Fibroblast of pulmonary artery (primary cell): ENCODE measurements around the gene MOGAT2.

Experiments
- DNase-seq: peaks from one replicate; pipeline ENCODE4 v3.0.0-alpha.2; 2010; ENCODE audit warnings: low read depth
- H3K4me3 ChIP-seq: replicated peaks from 2 replicates; pipeline ENCODE4 v1.5.1; 2011; ENCODE audit warnings: low read depth, mild to moderate bottlenecking, control low read depth, low read length, moderate library complexity
- TF ChIP-seq, protein P1 (sequence below): IDR thresholded peaks from 2 replicates; pipeline ENCODE4 v1.5.1; 2011; ENCODE audit warnings: mild to moderate bottlenecking, control low read depth, low read length, inconsistent platforms; ENCODE audit errors: missing control alignments

The MOGAT2 gene

DNA sequence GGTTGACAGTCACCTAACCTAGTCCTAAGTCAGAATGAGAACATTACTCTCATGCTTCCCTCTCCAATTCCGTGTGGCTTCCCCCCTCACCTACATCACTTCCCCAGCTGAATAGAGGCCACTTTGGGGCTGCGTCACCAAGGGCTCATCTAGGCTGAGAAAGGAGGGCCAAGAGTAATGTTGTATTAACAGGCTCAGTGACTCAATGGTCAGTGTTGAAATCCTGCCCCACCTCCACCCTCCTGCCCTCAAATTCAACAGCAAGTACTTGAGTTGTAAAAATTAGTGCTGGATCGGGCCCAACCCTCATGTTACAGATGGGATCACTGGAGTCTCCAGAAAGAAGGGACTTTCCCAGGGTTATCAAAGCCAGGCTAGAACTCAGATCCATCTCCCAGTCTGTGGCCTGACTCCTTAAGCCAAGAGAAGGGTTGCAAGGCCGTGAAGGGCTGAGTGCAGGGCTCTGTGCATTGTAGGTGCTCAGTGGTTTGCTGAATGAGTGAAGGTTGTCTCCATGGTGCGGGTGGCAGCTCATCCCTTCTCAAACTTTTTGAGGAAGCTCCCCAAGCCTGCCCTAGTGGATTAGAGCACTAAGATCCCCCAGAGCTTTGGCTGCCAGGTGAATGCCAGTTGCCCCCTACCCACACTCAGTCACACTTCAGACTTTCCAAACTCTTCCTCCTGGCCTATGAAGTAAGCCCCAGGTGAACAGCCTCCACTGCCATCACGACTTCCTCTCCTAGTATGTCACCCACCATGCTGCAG is 54.2 kb downstream of the MOGAT2 start:
- peak; percentile 77 for DNase-seq
- TF ChIP-seq, protein P1, sequence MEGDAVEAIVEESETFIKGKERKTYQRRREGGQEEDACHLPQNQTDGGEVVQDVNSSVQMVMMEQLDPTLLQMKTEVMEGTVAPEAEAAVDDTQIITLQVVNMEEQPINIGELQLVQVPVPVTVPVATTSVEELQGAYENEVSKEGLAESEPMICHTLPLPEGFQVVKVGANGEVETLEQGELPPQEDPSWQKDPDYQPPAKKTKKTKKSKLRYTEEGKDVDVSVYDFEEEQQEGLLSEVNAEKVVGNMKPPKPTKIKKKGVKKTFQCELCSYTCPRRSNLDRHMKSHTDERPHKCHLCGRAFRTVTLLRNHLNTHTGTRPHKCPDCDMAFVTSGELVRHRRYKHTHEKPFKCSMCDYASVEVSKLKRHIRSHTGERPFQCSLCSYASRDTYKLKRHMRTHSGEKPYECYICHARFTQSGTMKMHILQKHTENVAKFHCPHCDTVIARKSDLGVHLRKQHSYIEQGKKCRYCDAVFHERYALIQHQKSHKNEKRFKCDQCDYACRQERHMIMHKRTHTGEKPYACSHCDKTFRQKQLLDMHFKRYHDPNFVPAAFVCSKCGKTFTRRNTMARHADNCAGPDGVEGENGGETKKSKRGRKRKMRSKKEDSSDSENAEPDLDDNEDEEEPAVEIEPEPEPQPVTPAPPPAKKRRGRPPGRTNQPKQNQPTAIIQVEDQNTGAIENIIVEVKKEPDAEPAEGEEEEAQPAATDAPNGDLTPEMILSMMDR, result no peak
- no peak overlapping the region for H3K4me3 ChIP-seq

DNA sequence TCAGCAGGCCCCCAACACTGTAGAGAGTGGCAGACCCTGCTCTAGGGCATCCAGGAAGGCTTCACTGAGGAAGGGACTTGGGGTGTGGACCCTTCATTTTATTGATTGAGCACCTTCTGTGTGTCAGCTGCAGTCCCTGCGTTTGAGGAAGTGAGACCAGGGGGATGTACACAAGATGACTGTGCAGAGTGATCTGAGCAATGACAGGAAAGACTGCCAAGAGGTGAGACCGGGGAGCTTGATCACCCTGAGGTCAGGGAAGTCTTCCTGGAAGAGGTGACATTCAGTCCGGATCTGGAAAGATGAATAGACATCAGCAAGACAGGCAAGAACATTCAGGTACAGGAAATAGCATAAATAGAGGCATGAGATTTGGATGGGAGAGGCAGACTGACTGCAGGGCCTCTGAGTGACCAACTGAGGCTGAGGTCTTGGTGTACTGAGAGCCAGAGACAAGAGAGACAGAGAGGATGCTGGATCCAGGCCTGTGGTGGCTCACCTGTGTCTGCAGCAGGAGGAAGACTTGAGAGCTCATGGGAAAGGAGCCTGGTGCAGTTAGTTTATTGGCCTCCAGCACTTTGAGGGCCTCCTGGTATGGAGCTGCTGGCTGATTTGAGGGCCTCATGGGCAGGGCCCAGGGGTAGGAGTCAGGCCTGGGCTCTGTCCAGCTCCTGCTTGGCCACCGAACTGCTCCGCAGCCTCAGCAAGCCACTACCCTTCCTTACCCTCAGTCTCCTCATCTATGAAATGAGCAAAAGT is 56.1 kb downstream of the MOGAT2 start:
- TF ChIP-seq, protein P1, result no peak
- no peak for DNase-seq
- H3K4me3 ChIP-seq, result no peak overlapping the region

DNA sequence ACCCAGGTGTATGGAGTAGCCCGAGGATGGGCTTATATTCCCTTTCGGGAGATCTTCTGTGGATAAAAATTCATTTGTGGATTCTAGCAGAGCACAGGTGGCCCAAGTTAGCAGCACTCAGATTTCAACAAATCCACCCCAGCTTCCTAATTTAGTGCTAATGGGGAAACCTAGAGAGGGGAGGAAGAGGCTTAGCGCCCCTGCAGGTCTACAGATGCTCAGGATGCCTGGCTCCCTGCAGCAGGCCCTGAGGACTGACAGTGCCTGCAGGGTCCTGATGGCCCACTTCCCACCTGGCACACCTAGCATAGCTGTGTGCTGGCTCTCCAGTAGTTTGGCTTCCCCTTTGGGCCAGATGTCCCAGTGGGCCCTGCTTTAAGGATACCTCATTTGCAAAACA is 57.4 kb downstream of the MOGAT2 start:
- no peak overlapping the region for H3K4me3 ChIP-seq
- TF ChIP-seq, protein P1, result no peak
- DNase-seq, result no peak

GRCh38 chr11:75776546-75776945 is 58.9 kb downstream of the MOGAT2 start:
- H3K4me3 ChIP-seq, result no peak overlapping the region
- TF ChIP-seq, protein P1, result no peak
- DNase-seq, result no peak

- TF ChIP-seq, protein P1, result no peak
- DNase-seq, result peak; percentile 8
- no peak overlapping the region for H3K4me3 ChIP-seq
Observed at GRCh38 chr11:75777461-75778110, 59.9 kb downstream of the MOGAT2 start.

DNA sequence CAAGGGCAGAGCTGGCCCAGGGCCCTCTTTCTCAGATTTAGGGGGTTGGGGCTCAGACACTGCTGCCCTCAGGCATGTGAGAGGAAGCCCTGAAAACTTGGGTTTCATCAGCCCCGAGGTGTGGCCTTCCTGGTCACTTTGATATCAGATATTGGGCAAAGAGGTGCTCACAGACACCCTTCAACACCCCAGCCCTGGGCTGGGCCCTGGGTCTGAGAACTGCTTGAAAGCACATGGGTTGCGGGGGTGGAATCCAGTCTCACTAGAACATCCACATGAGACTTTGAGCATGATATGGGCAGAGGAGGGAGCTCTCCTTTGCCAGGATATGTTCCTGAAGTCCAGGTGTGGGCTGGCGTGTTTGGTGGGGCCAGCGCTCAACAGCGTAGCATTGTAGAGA is 61.3 kb downstream of the MOGAT2 start:
- DNase-seq, result no peak
- TF ChIP-seq, protein P1, result no peak

More for the DNA sequence above, 61.3 kb downstream of the MOGAT2 start:
- no peak overlapping the region for H3K4me3 ChIP-seq
